Measurements from ENCODE around the gene CCNL1. TPM values are rescaled to one million over a fixed set of nuclear protein-coding genes. Genes with fewer than 3 reads are reported as not detected.

The CCNL1 gene
- total and polyA plus RNA-seq, 2 of the 8 experiments (the other 6 are each of a cell fraction or from before 2014, with no cell fraction given): 64.5 to 68.6 TPM

DNA sequence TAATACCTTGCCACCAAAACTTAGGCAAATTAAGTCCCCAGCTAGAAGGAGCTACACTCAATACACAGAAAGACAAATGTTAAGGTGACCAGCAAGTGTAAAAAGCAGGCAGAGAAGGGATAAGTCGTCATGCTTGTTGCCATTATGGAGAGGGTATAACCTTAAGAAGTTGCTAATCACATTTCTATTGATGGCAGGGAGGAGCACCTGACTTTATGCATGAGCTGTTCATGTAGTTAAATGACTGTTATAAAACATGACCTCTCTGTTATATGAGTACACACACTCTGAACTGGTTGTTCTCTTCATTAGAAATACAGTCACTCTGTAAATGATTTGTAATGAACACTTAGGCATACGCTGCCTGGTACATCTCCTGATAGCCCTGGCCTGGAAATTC is 6.6 kb upstream of the CCNL1 start:
- POLR2A ChIA-PET (ENCODE audit: partially characterized antibody): interaction anchor here (1.2 kb wide), 1 partner anchor 8 kb away, joined by 4 read pairs; no protein-coding TSS in a partner anchor
- 86% methylated on average over 2 of the region's 2 CpGs; no CpG with 5 or more reads in 1 of the 2 experiments for WGBS, 2 experiments (ENCODE audit: extremely low coverage in 1 of 2, insufficient coverage in 1 of 2, insufficient read length in 1 of 2, insufficient replicate concordance in 2 of 2, low coverage in 1 of 2, low lambda C conversion rate in 2 of 2, missing lambda C conversion rate in 1 of 2)

More for the DNA sequence above, 6.6 kb upstream of the CCNL1 start:
- Histone ChIP-seq H2BK5ac (ENCODE audit: low read depth, low read length) (no peak overlapping the region), H3K79me2 (ENCODE audit: control insufficient read depth in 1 of 2, insufficient read depth in 2 of 2, low read length in 2 of 2) (no peaks in the 10 kb centered on the region), H3K9me3 (ENCODE audit: insufficient read depth in 2 of 2, low read depth in 1 of 2, low read length in 1 of 2) (no peaks in the 10 kb centered on the region), H3K23ac (ENCODE audit: insufficient read length) (no peak overlapping the region), H3K27ac (ENCODE audit: low read depth, low read length) (no peak overlapping the region), H3K4me2 (ENCODE audit: insufficient read depth in 1 of 2, low read depth in 2 of 2, low read length in 2 of 2) (no peak overlapping the region), H3K79me1 (ENCODE audit: low read depth, low read length) (no peaks in the 10 kb centered on the region), H3K9ac (replicated peaks in 1 of 4; ENCODE audit: extremely low read depth in 1 of 4, low read depth in 3 of 4, low read length in 3 of 4) (no peak overlapping the region), H2BK12ac (ENCODE audit: low read depth, low read length) (no peak overlapping the region), H4K91ac (replicated peaks; ENCODE audit: insufficient read length, low read length) (no peak overlapping the region), H3K23me2 (ENCODE audit: low read depth, low read length) (no peaks in the 10 kb centered on the region), H3K4me1 (replicated peaks in 1 of 4; ENCODE audit: control insufficient read depth in 3 of 4, insufficient read depth in 4 of 4, low read length in 3 of 4) (no peaks in the 10 kb centered on the region), H2BK20ac (ENCODE audit: low read length) (no peak overlapping the region), H3K4me3 (ENCODE audit: extremely low read depth in 1 of 4, insufficient read depth in 2 of 4, low read depth in 3 of 4, low read length in 4 of 4) (no peak overlapping the region), H4K8ac (ENCODE audit: extremely low read depth, insufficient read depth, low read length) (no peak overlapping the region), H3K36me3 (ENCODE audit: control insufficient read depth in 2 of 4, insufficient read depth in 4 of 4, low read length in 3 of 4) (no peaks in the 10 kb centered on the region), H3K14ac (ENCODE audit: insufficient read length) (no peak overlapping the region), H4K5ac (ENCODE audit: insufficient read length, low read depth, low read length) (no peak overlapping the region), H3K18ac (ENCODE audit: extremely low read depth, low read length) (no peak overlapping the region), H2AFZ (ENCODE audit: low read length) (no peak overlapping the region), H3K27me3 (replicated peaks in 1 of 4; ENCODE audit: control insufficient read depth in 3 of 4, extremely low read depth in 1 of 4, insufficient read depth in 3 of 4, low read length in 3 of 4) (no peaks in the 10 kb centered on the region), H4K20me1 (replicated peaks in 1 of 2; ENCODE audit: control insufficient read depth in 1 of 2, insufficient read depth in 2 of 2, low read length in 2 of 2) (no peaks in the 10 kb centered on the region), H3K4ac (replicated peaks; ENCODE audit: insufficient read length, low read depth, low read length) (no peak overlapping the region), H3K56ac (replicated peaks; ENCODE audit: insufficient read length, low read depth, low read length) (no peak overlapping the region), H2AK5ac (ENCODE audit: low read depth, low read length) (no peak overlapping the region), H2BK120ac (replicated peaks; ENCODE audit: low read depth, low read length) (no peak overlapping the region), H2BK15ac (ENCODE audit: low read length) (no peak overlapping the region)
- no peak for FAIRE-seq
- no peak for DNase-seq (ENCODE audit: low read depth in 1 of 2, low spot score in 2 of 2)
- TF ChIP-seq POU5F1 (IDR thresholded peaks at IDR 0.05; ENCODE audit: low read depth, low read length): no peak
- TF ChIP-seq SIN3A (conservative IDR thresholded peaks at IDR 0.05 in 1 of 2, IDR thresholded peaks at IDR 0.05 in 1 of 2; ENCODE audit: low read depth in 1 of 2, low read length in 2 of 2): no peak
- TF ChIP-seq EZH2 (IDR thresholded peaks at IDR 0.05; ENCODE audit: low read depth, low read length, severe bottlenecking): no peak
- TF ChIP-seq ZNF274 (IDR thresholded peaks at IDR 0.05; ENCODE audit: borderline replicate concordance, extremely low read depth, low read length): no peak
- TF ChIP-seq TCF12 (IDR thresholded peaks at IDR 0.05; ENCODE audit: low read depth, low read length): no peak
- CTCF ChIA-PET (ENCODE audit: partially characterized antibody): no interaction called here
